ENCODE measurements around the gene HOXB4.
A peak's percentile ranks its signal among the peaks of the same experiment; 100 is the strongest.

Gene HOXB4

DNA sequence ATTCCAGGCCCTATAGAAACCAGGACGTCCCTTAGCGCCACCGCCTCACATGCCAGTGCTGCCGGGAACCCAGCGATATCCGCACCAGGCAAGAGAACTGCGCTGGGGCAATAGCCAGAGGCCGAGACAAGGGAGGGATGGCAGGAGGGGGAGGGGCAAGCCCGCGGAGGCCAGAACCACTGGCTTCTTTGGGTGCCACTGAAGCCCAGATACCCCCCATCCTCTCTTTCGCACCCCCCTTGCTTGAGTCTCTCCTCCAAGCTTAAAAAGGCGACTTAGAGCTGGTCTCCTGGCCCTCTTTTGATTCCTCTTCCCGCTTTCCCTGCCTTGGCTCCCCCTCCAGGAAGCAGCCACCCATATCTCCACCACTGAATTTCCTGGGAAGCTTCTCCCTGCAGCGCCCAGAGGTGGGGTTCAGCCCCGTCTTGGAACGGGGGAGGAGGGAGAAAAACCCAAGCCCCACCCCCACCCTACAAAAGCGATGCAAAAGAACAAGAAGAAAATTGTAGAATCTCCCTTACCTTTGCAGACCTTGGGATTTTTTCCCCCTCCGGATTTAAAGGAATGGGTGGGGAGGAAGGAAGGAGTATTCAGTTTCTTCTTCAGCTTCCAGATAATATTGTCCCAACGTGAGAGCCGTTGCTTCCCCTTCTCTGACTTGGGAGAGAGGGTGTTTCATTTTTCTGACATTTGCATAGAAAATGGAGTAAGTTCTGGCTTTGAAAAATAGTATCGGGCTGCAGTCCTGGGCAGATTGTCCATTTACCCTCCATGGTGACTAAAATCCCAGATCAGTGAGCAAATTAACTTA lies 26.0 kb upstream of the HOXB4 start:
- TF ChIP-seq, protein P1, sequence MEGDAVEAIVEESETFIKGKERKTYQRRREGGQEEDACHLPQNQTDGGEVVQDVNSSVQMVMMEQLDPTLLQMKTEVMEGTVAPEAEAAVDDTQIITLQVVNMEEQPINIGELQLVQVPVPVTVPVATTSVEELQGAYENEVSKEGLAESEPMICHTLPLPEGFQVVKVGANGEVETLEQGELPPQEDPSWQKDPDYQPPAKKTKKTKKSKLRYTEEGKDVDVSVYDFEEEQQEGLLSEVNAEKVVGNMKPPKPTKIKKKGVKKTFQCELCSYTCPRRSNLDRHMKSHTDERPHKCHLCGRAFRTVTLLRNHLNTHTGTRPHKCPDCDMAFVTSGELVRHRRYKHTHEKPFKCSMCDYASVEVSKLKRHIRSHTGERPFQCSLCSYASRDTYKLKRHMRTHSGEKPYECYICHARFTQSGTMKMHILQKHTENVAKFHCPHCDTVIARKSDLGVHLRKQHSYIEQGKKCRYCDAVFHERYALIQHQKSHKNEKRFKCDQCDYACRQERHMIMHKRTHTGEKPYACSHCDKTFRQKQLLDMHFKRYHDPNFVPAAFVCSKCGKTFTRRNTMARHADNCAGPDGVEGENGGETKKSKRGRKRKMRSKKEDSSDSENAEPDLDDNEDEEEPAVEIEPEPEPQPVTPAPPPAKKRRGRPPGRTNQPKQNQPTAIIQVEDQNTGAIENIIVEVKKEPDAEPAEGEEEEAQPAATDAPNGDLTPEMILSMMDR (IDR thresholded peaks at IDR 0.05; ENCODE audit: low read depth, low read length): no peak
- peak overlapping the region; percentile 38 for H3K4me3 ChIP-seq (ENCODE audit: low read depth, low read length)

DNA sequence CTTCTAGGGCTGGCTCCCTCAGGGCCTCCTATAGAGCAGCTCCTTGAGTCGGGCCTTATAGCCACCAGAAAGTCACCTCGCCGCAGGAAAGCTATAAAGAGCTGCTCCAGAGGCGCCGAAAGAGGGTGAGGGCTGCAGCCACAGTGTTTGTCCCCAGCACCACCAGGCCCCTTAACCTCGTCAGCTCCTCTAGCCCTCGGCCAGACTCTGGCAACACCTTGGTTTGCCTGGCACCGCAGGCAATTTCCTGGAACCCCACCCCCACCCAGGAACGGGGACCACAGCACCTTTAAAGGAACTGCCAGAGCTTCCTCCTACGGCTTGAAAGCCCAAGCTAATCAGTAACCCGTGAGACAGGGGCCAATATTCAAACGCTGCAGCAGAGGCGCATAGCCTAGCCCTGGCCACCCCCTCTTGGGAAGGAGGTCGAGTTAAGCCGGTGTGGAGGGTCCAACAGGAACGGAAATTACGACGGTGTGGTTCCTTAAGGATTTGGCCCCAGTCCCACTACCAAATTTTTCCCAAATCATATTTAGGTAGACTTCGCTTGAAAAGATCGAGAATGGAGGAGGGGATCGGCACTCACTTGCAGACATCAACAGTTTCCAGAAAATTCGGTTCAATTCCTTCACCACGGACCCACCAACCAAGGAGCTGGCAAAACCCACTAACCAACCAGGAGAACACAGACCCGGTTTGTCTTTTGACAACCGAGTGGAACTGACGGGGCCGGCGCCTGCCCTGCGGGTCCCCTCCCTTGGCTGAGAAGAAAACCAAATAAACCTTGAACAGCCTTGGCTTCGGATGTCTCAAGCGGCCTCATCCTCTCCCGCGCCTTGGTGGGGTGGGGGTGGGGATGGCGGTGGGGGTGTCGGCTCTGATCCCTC lies 23.6 kb upstream of the HOXB4 start:
- TF ChIP-seq, protein P1 (IDR thresholded peaks at IDR 0.05; ENCODE audit: low read depth, low read length): no peak
- no peak overlapping the region for H3K4me3 ChIP-seq (ENCODE audit: low read depth, low read length)

DNA sequence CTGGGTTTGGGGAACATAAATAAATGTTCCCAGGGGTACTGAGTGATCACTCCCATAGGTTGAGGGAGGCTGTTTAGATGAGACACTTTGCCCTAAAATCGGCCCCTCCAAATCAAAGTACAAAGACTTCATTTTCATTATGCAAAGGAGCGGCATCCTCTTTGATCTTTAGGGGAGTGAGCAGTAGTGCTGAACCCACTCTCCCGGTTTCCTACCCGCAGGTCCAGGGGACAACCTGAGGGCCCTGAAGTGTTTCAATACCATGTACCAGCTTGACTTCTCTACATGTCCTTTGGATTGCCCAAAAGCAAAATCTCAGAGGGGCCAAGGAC lies 23.0 kb upstream of the HOXB4 start:
- TF ChIP-seq, protein P1 (IDR thresholded peaks at IDR 0.05; ENCODE audit: low read depth, low read length): no peak

DNA sequence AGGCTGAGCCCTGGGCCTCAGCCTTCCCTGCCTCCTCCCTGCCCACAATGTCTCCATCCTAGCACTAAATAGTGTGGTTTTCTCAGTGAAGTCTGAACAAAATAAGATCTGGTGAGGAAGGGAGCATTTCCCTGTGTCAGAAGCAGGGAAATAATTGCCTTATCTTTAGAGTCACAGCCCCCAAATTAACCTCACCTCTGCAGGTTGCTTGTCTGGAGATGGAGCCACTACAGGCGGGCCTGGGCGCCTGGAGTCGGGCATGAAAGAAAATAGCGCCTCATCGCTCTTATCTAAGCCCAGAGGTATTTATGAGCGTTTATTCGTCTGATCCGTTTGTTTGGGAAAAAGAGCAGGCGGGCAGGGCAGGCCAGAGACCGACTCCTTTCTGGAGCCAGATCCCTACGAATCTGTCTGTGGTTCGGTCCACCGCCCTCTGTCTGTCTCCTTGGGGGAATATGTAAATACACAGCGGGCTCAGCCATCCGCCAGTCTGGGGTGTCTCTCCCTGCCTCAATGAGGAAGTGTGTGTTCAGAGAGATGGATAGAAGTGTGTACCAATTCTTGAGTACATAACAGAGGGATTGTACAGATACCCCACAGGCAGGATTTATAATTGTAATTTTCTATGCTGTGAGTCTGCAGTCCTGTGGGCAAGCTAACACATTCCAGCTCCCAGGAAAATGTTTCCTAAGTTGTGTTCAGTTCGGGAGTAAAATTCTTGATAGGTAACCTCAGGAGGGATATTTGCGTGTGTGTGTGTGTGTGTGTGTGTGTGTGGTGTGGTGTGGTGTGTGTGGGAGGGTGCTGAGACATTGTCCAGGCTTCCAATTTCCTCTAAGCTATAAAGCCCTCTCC lies 22.3 kb upstream of the HOXB4 start:
- TF ChIP-seq, protein P1 (IDR thresholded peaks at IDR 0.05; ENCODE audit: low read depth, low read length): no peak
- H3K4me3 ChIP-seq (ENCODE audit: low read depth, low read length): no peak overlapping the region

More for the DNA sequence above, 23.0 kb upstream of the HOXB4 start:
- no peak overlapping the region for H3K4me3 ChIP-seq (ENCODE audit: low read depth, low read length)

DNA sequence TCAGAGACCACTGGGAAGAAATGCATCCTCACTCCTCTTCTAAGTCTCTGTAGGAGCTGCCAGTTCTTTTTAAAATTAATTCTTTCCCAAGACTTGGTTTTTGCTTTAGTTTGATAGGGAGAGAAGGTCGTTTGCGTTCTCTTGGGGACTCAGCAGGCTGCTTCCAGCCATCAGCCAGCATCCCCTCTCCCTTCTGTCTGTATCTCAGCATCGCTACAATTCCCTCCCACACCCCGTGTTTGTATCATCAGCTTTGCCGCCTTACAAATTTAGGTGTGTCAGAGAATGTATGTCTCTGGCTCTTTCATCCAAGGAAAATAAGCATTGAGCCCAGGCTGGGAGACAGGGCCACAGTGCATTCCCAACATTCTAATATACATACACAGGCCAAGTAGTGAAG lies 21.2 kb upstream of the HOXB4 start:
- H3K4me3 ChIP-seq (ENCODE audit: low read depth, low read length): no peak overlapping the region
- TF ChIP-seq, protein P1 (IDR thresholded peaks at IDR 0.05; ENCODE audit: low read depth, low read length): no peak

GRCh38 chr17:48598736-48599135 lies 20.6 kb upstream of the HOXB4 start:
- TF ChIP-seq, protein P1 (IDR thresholded peaks at IDR 0.05; ENCODE audit: low read depth, low read length): no peak
- peak overlapping the region; percentile 84 for H3K4me3 ChIP-seq (ENCODE audit: low read depth, low read length)
